Measurements from ENCODE around the gene MYO18B. TPM values are rescaled to one million over a fixed set of nuclear protein-coding genes. Genes with fewer than 3 reads are reported as not detected.

MYO18B gene
- total and polyA plus RNA-seq, 2 of the 4 experiments (the other 2 are of a cell fraction): under 0.01 TPM; not detected in 1

DNA sequence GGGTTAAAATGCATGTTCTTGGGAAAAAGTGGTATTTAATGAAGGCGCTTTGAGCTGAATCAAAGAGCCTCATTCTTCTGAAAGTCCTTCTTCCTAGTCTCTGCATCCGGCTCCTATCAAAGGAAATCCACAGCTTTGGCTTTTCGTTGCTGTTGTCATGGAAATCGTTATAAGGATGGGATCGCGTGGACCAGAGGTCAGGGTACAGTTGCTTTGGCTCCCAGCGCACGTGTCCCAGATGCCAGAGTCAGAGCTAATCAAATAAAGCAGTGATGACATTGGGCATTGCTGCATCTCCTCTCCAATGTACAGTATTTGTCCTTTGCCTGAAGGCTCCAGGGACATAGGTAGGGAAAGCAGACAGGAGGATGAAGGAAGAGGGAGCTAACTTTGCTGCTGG is 181.9 kb downstream of the MYO18B start:
- Histone ChIP-seq H3K4me3 (ENCODE audit: insufficient read depth, low read depth, low read length) (no peak overlapping the region), H2AK9ac (replicated peaks; ENCODE audit: low read depth, low read length, poor library complexity) (no peak overlapping the region), H3K27ac (ENCODE audit: insufficient read depth, low read length) (no peak overlapping the region), H3K56ac (ENCODE audit: extremely low read depth, insufficient read depth, low read length) (no peak overlapping the region), H2BK5ac (ENCODE audit: low read depth, low read length, poor library complexity, severe bottlenecking) (no peak overlapping the region), H3K9ac (ENCODE audit: low read depth, low read length) (no peak overlapping the region), H3K4me2 (ENCODE audit: low read depth, low read length) (no peak overlapping the region), H4K5ac (ENCODE audit: low read depth, low read length) (no peak overlapping the region), H3K36me3 (ENCODE audit: control insufficient read depth, insufficient read depth, low read length) (no peaks in the 10 kb centered on the region), H3K79me1 (ENCODE audit: low read depth in 1 of 2, low read length in 2 of 2) (no peaks in the 10 kb centered on the region), H3K4me1 (ENCODE audit: control insufficient read depth, insufficient read depth, low read length) (no peaks in the 10 kb centered on the region), H2BK15ac (ENCODE audit: low read depth, low read length) (no peak overlapping the region), H3K4ac (ENCODE audit: low read depth, low read length) (no peak overlapping the region), H4K20me1 (ENCODE audit: insufficient read depth, low read length) (no peaks in the 10 kb centered on the region), H3K23ac (ENCODE audit: low read depth, low read length) (no peak overlapping the region), H4K91ac (ENCODE audit: insufficient read depth, low read depth, low read length) (no peak overlapping the region), H2BK120ac (ENCODE audit: low read depth, low read length) (no peak overlapping the region), H3K27me3 (ENCODE audit: control insufficient read depth, insufficient read depth, low read length) (no peaks in the 10 kb centered on the region), H3K9me1 (ENCODE audit: insufficient read depth, low read length) (no peaks in the 10 kb centered on the region), H4K8ac (ENCODE audit: low read depth in 2 of 2, low read length in 2 of 2) (no peak overlapping the region), H2BK20ac (ENCODE audit: low read depth, low read length) (no peak overlapping the region), H3K9me3 (ENCODE audit: control insufficient read depth, insufficient read depth, low read length) (peaks cover 13% of the 10 kb centered on the region; the same call in 1 of the 2 replicates), H3K14ac (replicated peaks; ENCODE audit: low read depth, low read length) (no peak overlapping the region), H3K18ac (ENCODE audit: low read depth, low read length) (no peak overlapping the region), H2AK5ac (ENCODE audit: low read depth, low read length) (no peak overlapping the region), H2AFZ (replicated peaks; ENCODE audit: low read length, poor library complexity) (no peak overlapping the region)
- in situ Hi-C loops (cut with MboI; ENCODE audit: low sequenced_read_pairs) (no loop called here), dilution Hi-C loops (cut with HindIII; ENCODE audit: low sequenced_read_pairs, unreplicated experiment) (no loop called here), intact Hi-C loops (cut with micrococcal nuclease) (no loop called here)
- CTCF ChIA-PET: no interaction called here
- 22% methylated on average over 6 of the region's 8 CpGs; no CpG with 5 or more reads in 1 of the 2 experiments for WGBS, 2 experiments (ENCODE audit: extremely low coverage in 2 of 2, insufficient read length in 1 of 2)
- POLR2A ChIA-PET (ENCODE audit: unreplicated experiment): no interaction called here
- no TSS peak for BruUV-seq (replicated peaks)
- ATAC-seq (ENCODE audit: low read depth) (no peak), DNase-seq (no peak)
- TF ChIP-seq CEBPB (IDR thresholded peaks at IDR 0.05; ENCODE audit: low read depth, low read length) (no peak), MXI1 (IDR thresholded peaks at IDR 0.05; ENCODE audit: borderline replicate concordance, low read depth, low read length) (no peak), NFE2L2 (IDR thresholded peaks at IDR 0.05; ENCODE audit: low read depth, low read length) (no peak), SMC3 (IDR thresholded peaks at IDR 0.05; ENCODE audit: low read depth, low read length) (no peak), MAFK (IDR thresholded peaks at IDR 0.05; ENCODE audit: low read depth, low read length) (no peak), FOS (IDR thresholded peaks at IDR 0.05; ENCODE audit: low read depth, low read length) (no peak), RFX5 (IDR thresholded peaks at IDR 0.05; ENCODE audit: low read depth, low read length) (no peak)
